Small intestine (tissue), 16 donors: ENCODE results near the gene ETV1. TPM values are rescaled to one million over a fixed set of nuclear protein-coding genes. Genes with fewer than 3 reads are reported as not detected.

Experiments
- DNase-seq, 2 donors: peaks; one replicate each; pipeline versions ENCODE4 v3.0.0 to v3.0.0-alpha.2; 2013
- FAIRE-seq: peaks from 2 replicates; lab custom pipeline; 2012; peaks lifted over from hg19 to GRCh38; lab: Jason Lieb, UNC
- H3K27ac ChIP-seq, 3 donors: one replicate each; pipeline ENCODE4 v1.5.1; 2013; ENCODE audit warnings: low read length in 2 of 3, mild to moderate bottlenecking in 2 of 3, control low read depth in 1 of 3, inconsistent platforms in 1 of 3, low read depth in 1 of 3, moderate library complexity in 1 of 3
- H3K27me3 ChIP-seq, 3 donors: one replicate each; pipeline ENCODE4 v1.6.1; 2013; ENCODE audit warnings: low read length in 3 of 3, inconsistent platforms in 1 of 3; ENCODE audit not compliant: control insufficient read depth in 3 of 3, insufficient read depth in 3 of 3
- H3K36me3 ChIP-seq, 3 donors: one replicate each; pipeline ENCODE4 v1.6.1; 2013; ENCODE audit warnings: low read length in 3 of 3, inconsistent platforms in 1 of 3, low read depth in 1 of 3, mild to moderate bottlenecking in 1 of 3, moderate library complexity in 1 of 3; ENCODE audit not compliant: control insufficient read depth in 3 of 3, insufficient read depth in 2 of 3
- H3K4me1 ChIP-seq, 3 donors: one replicate each; pipeline ENCODE4 v1.6.1; 2013; ENCODE audit warnings: low read length in 2 of 3, inconsistent platforms in 1 of 3, low read depth in 1 of 3, mild to moderate bottlenecking in 1 of 3, moderate library complexity in 1 of 3; ENCODE audit not compliant: control insufficient read depth in 3 of 3, insufficient read depth in 2 of 3
- H3K4me3 ChIP-seq, 3 donors: one replicate each; pipeline ENCODE4 v1.5.1; 2013; ENCODE audit warnings: low read length in 3 of 3, control low read depth in 1 of 3, inconsistent platforms in 1 of 3, low read depth in 1 of 3, mild to moderate bottlenecking in 1 of 3, moderate library complexity in 1 of 3
- H3K9me3 ChIP-seq, 2 donors: one replicate each; pipeline ENCODE4 v1.6.1; 2013; ENCODE audit warnings: low read depth in 1 of 2, low read length in 1 of 2; ENCODE audit not compliant: control insufficient read depth in 2 of 2, insufficient read depth in 1 of 2
- WGBS, 3 donors: extraction: QIAGEN DNeasy Blood & Tissue Kit; methylation state at CpG; one replicate each; pipeline ENCODE4 v1.1.7; 2013; 5-methylcytosine and 5-hydroxymethylcytosine counted together
- long read RNA-seq, 10 donors: transcript quantifications; one replicate each; lab custom pipeline, GENCODE V29; 2026
- polyA plus RNA-seq, 4 donors: library from polyadenylated mRNA; stranded (reverse) in 3 of 4; unstranded in 1 of 4; fragments of 200-250 nt in 3 of 4; fragments of 120-200 nt in 1 of 4; gene quantifications; one replicate each; pipeline versions ENCODE4 v1.2.1 to v1.2.3, GENCODE V29; 2013
- donor health status: healthy with polysubstance abuse.
- donor health status: control.
- donor health status: control.
- donor health status: Bipolar disorder and iron deficiency.
- donor health status: healthy.

ETV1 gene
- 10 to 100 TPM in 1 of 4 donors, 1 to 10 TPM in 1, under 1 TPM in 2; under 0.01 to 13.0 (median 1.9) TPM for polyA plus RNA-seq
- long read RNA-seq, donor 1: 0 reads
- long read RNA-seq, donor 2: 0 reads
- long read RNA-seq, donor 3: 0 reads
- long read RNA-seq, donor 4: 0 reads
- long read RNA-seq, donor 5: 0 reads
- long read RNA-seq, donor 6: 0 reads
- long read RNA-seq, donor 7, full-length matches to known transcripts: 2 of 40 reads
- long read RNA-seq, donor 7, partial matches to known transcripts: 29 of 40 reads
- long read RNA-seq, donor 7, other reads (novel, unspliced or antisense): 9 of 40 reads
- long read RNA-seq, donor 8: 0 reads
- long read RNA-seq, donor 9, partial matches to known transcripts: 0 of 1 reads
- long read RNA-seq, donor 9, other reads (novel, unspliced or antisense): 0 of 1 reads
- long read RNA-seq, donor 10, partial matches to known transcripts: 10 of 11 reads
- long read RNA-seq, donor 10, other reads (novel, unspliced or antisense): 0 of 11 reads

- Histone ChIP-seq H3K27me3 (no peaks in the 10 kb centered on the region), H3K36me3 (no peaks in the 10 kb centered on the region), H3K27ac (peak within 1 kb of the TSS in 2 of 3 donors; percentile 59 to 90), H3K4me1 (peaks cover 0 to 3% (median 0%) of the 10 kb centered on the region in 3 donors), H3K9me3 (no peaks in the 10 kb centered on the region), H3K4me3 (peak within 1 kb of the TSS; percentile 44 to 70 (median 59))
- no peak for FAIRE-seq
- 1 to 3% (median 1%) methylated on average over 38 of the region's 38 CpGs for WGBS, 3 donors
- DNase-seq: peak; percentile 37 to 57
Measured at GRCh38 chr7:13989126-13989948, at the start of gene ETV1. Gene ETV1, minus strand, starts transcription at chr7:13989666. Its CDS starts 614 bp downstream, at chr7:13989052.

- no peaks in the 10 kb centered on the region for H3K36me3 ChIP-seq
- 66 to 81% (median 73%) methylated on average over 2 of the region's 2 CpGs for WGBS, 3 donors
- no peaks in the 10 kb centered on the region for H3K9me3 ChIP-seq
- FAIRE-seq (no peak), DNase-seq (no peak)
- no peak overlapping the region for H3K4me3 ChIP-seq
- H3K27me3 ChIP-seq: no peaks in the 10 kb centered on the region
- no peaks in the 10 kb centered on the region for H3K4me1 ChIP-seq
- H3K27ac ChIP-seq: no peak overlapping the region
Measured at GRCh38 chr7:14024406-14024805, 34.9 kb upstream of the ETV1 start.

DNA sequence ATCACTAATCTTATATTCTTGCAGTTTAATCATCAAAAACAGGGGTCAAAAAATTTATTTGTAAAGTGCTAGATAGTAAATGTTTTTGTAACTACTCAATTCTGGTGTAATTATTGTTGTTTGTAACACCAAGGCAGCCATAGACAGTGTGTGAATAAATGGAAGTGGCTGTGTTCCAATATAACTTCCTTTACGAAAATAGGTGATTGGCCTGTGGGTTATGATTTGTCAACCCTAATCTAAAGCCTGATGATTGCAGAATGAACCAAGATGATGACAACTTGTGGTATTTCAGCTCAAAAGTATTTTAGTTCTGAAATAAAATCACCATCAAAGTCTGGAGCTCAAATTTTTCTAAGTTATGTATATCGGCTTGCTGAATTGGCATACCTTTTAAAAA, 34.4 kb upstream of the ETV1 start:
- FAIRE-seq: no peak
- no peak overlapping the region for H3K27ac ChIP-seq
- no peaks in the 10 kb centered on the region for H3K27me3 ChIP-seq
- no peak for DNase-seq
- WGBS, 3 donors: 80 to 89% (median 84%) methylated on average over 2 of the region's 2 CpGs
- no peaks in the 10 kb centered on the region for H3K4me1 ChIP-seq
- H3K4me3 ChIP-seq: no peak overlapping the region
- H3K9me3 ChIP-seq: no peaks in the 10 kb centered on the region
- H3K36me3 ChIP-seq: no peaks in the 10 kb centered on the region

GRCh38 chr7:14023342-14023741, 33.9 kb upstream of the ETV1 start:
- no peak for DNase-seq
- 82 to 84% (median 84%) methylated on average over 4 of the region's 4 CpGs for WGBS, 3 donors

GRCh38 chr7:14021069-14021468, 31.6 kb upstream of the ETV1 start:
- H3K4me1 ChIP-seq: no peaks in the 10 kb centered on the region
- H3K27me3 ChIP-seq: no peaks in the 10 kb centered on the region
- WGBS, 3 donors: 43 to 76% (median 49%) methylated on average over 3 of the region's 3 CpGs
- no peak overlapping the region for H3K27ac ChIP-seq
- H3K4me3 ChIP-seq: no peak overlapping the region
- DNase-seq (no peak), FAIRE-seq (no peak)
- H3K36me3 ChIP-seq: no peaks in the 10 kb centered on the region
- no peaks in the 10 kb centered on the region for H3K9me3 ChIP-seq

More at GRCh38 chr7:14023342-14023741, 33.9 kb upstream of the ETV1 start:
- no peaks in the 10 kb centered on the region for H3K27me3 ChIP-seq
- no peak overlapping the region for H3K27ac ChIP-seq
- no peak overlapping the region for H3K4me3 ChIP-seq
- H3K9me3 ChIP-seq: no peaks in the 10 kb centered on the region
- H3K36me3 ChIP-seq: no peaks in the 10 kb centered on the region
- no peak for FAIRE-seq
- no peaks in the 10 kb centered on the region for H3K4me1 ChIP-seq

DNA sequence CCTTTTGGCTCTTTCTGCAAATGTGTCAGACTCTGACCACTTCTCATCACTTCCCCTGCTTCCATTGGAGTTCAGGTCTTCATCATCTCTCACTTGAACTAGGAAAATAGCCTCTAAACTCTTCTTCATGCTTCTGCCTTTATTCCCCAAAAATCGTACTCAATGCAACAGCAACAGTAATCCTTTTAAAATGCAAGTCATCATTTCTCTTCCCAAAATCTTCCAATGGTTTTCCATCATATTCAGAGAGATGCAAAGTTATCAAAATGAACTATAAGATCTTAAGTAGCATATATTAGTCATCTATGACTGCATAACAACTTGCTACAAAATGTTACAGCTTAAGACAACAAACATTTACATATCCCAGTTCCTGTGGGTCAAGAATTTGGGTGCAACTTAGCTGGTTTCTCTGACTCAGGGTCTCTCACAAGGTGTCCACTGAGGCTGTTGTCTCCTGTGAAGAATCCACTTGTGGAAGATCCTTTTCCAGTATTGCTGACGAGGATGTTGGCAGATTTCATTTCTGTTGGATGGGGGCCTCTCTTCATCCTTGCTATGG, 31.0 kb upstream of the ETV1 start:
- 57 to 65% (median 58%) methylated on average over 2 of the region's 2 CpGs for WGBS, 3 donors

GRCh38 chr7:14018751-14019150, 29.3 kb upstream of the ETV1 start:
- Histone ChIP-seq H3K27me3 (no peaks in the 10 kb centered on the region), H3K4me1 (no peaks in the 10 kb centered on the region), H3K4me3 (no peak overlapping the region), H3K9me3 (no peaks in the 10 kb centered on the region), H3K36me3 (no peaks in the 10 kb centered on the region), H3K27ac (no peak overlapping the region)
- FAIRE-seq: no peak
- DNase-seq: no peak
- WGBS, 3 donors: 66 to 94% (median 87%) methylated on average over 5 of the region's 5 CpGs

More for the DNA sequence above, 31.0 kb upstream of the ETV1 start:
- no peaks in the 10 kb centered on the region for H3K4me1 ChIP-seq
- DNase-seq (no peak), FAIRE-seq (no peak)
- H3K9me3 ChIP-seq: no peaks in the 10 kb centered on the region
- H3K27ac ChIP-seq: no peak overlapping the region
- no peak overlapping the region for H3K4me3 ChIP-seq
- no peaks in the 10 kb centered on the region for H3K36me3 ChIP-seq
- H3K27me3 ChIP-seq: no peaks in the 10 kb centered on the region

DNA sequence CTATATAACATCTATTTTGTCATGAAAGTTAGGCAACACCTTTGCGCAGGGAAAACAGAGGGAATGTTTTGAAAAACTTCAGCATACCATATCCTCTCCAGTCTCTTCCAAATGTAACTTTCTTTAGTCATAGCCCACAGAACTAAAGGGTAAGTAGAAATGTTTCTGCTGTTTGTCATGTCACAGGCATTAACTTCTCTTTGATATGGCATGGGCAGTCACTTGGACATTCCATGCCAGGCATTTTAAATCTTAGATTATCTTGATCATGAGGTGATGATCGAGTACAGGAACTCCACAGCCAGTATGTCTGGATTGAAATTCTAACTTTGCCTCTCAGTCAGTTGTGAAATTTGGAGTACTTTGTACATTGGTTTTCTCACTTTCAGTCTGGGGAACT, 27.5 kb upstream of the ETV1 start:
- no peak for FAIRE-seq

More for the DNA sequence above, 27.5 kb upstream of the ETV1 start:
- no peak for DNase-seq
- Histone ChIP-seq H3K4me1 (no peaks in the 10 kb centered on the region), H3K36me3 (no peaks in the 10 kb centered on the region), H3K4me3 (no peak overlapping the region), H3K27me3 (no peaks in the 10 kb centered on the region), H3K27ac (no peak overlapping the region), H3K9me3 (no peaks in the 10 kb centered on the region)
- WGBS, 3 donors: 80 to 84% (median 83%) methylated on average over 2 of the region's 2 CpGs
